RWPE2 (cell line): ENCODE results near the gene CDK17.

Experiments used
- ATAC-seq: fragments of 200-7000 bp; cut with Tn5 transposase; 3 replicates; pipeline ENCODE4 v1.9.1; 2021; ENCODE audit warnings: low read depth
- DNase-seq: peaks from one replicate; pipeline ENCODE4 v3.0.0-alpha.2; 2020; ENCODE audit warnings: low spot score
- H3K27ac ChIP-seq: fragments of 450-650 bp; 2 replicates; pipeline ENCODE4 v1.5.1; 2017; ENCODE audit warnings: mild to moderate bottlenecking; ENCODE audit not compliant: poor library complexity, severe bottlenecking
- H3K27me3 ChIP-seq: fragments of 250-450 bp; sonication (Bioruptor Pico); 2 replicates; pipeline ENCODE4 v1.5.1; 2021; ENCODE audit warnings: mild to moderate bottlenecking, moderate library complexity; ENCODE audit not compliant: insufficient read depth, poor library complexity, severe bottlenecking
- H3K36me3 ChIP-seq: fragments of 250-450 bp; sonication (Bioruptor Pico); 2 replicates; pipeline ENCODE4 v1.5.1; 2020; ENCODE audit warnings: low read depth, mild to moderate bottlenecking, moderate library complexity
- H3K4me1 ChIP-seq: fragments of 250-450 bp; sonication (Bioruptor Pico); 2 replicates; pipeline ENCODE4 v1.5.1; 2021; ENCODE audit warnings: mild to moderate bottlenecking, moderate library complexity; ENCODE audit not compliant: insufficient read depth, poor library complexity, severe bottlenecking
- H3K4me3 ChIP-seq: fragments of 250-450 bp; sonication (Bioruptor Pico); 2 replicates; pipeline ENCODE4 v1.5.1; 2021; ENCODE audit warnings: mild to moderate bottlenecking, moderate library complexity; ENCODE audit not compliant: severe bottlenecking
- H3K9me3 ChIP-seq: fragments of 250-450 bp; sonication (Bioruptor Pico); 2 replicates; pipeline ENCODE4 v1.5.1; 2021; ENCODE audit warnings: mild to moderate bottlenecking, moderate library complexity; ENCODE audit not compliant: severe bottlenecking
- CTCF ChIP-seq: fragments of 450-650 bp; IDR thresholded peaks from one replicate; pipeline ENCODE4 v1.5.1; 2017; ENCODE audit warnings: mild to moderate bottlenecking, moderate library complexity; ENCODE audit not compliant: poor library complexity, severe bottlenecking

Gene CDK17

GRCh38 chr12:96378319-96378718, 21.9 kb downstream of the CDK17 start:
- Histone ChIP-seq H3K4me1 (no peaks in the 10 kb centered on the region), H3K27ac (no peak overlapping the region), H3K4me3 (no peak overlapping the region), H3K36me3 (peaks cover 6% of the 10 kb centered on the region), H3K9me3 (peaks cover 10% of the 10 kb centered on the region), H3K27me3 (no peaks in the 10 kb centered on the region)
- ATAC-seq (no peak), DNase-seq (no peak)
- TF ChIP-seq CTCF = no peak

- Histone ChIP-seq H3K4me3 (no peak overlapping the region), H3K27me3 (no peaks in the 10 kb centered on the region), H3K36me3 (peaks cover 9% of the 10 kb centered on the region), H3K9me3 (peaks cover 7% of the 10 kb centered on the region), H3K27ac (no peak overlapping the region), H3K4me1 (peaks cover 12% of the 10 kb centered on the region)
- DNase-seq = no peak
- no peak for ATAC-seq
- no peak for TF ChIP-seq CTCF
Measured at GRCh38 chr12:96376865-96377264, 23.4 kb downstream of the CDK17 start.

GRCh38 chr12:96375841-96376604, 24.2 kb downstream of the CDK17 start:
- H3K4me3 ChIP-seq = no peak overlapping the region
- no peak for DNase-seq
- ATAC-seq = no peak
- H3K36me3 ChIP-seq = peaks cover 17% of the 10 kb centered on the region
- no peaks in the 10 kb centered on the region for H3K27me3 ChIP-seq
- peaks cover 16% of the 10 kb centered on the region for H3K4me1 ChIP-seq
- no peak for TF ChIP-seq CTCF
- peaks cover 7% of the 10 kb centered on the region for H3K9me3 ChIP-seq
- H3K27ac ChIP-seq = no peak overlapping the region

GRCh38 chr12:96375170-96375569, 25.1 kb downstream of the CDK17 start:
- Histone ChIP-seq H3K36me3 (peaks cover 15% of the 10 kb centered on the region), H3K27ac (no peak overlapping the region), H3K4me1 (peaks cover 16% of the 10 kb centered on the region), H3K9me3 (peaks cover 7% of the 10 kb centered on the region), H3K4me3 (no peak overlapping the region), H3K27me3 (no peaks in the 10 kb centered on the region)
- TF ChIP-seq CTCF = no peak
- DNase-seq = no peak
- no peak for ATAC-seq

- no peak for TF ChIP-seq CTCF
- peaks cover 21% of the 10 kb centered on the region for H3K4me1 ChIP-seq
- no peak overlapping the region for H3K4me3 ChIP-seq
- ATAC-seq (no peak), DNase-seq (no peak)
- H3K36me3 ChIP-seq = peaks cover 12% of the 10 kb centered on the region
- no peaks in the 10 kb centered on the region for H3K27me3 ChIP-seq
- H3K9me3 ChIP-seq = no peaks in the 10 kb centered on the region
- H3K27ac ChIP-seq = no peak overlapping the region
Measured at GRCh38 chr12:96371790-96372699, 28.2 kb downstream of the CDK17 start.
